PC-3 (cell line): ENCODE measurements around the gene COQ3. TPM values are rescaled to one million over a fixed set of nuclear protein-coding genes. Genes with fewer than 3 reads are reported as not detected.

Source experiments
- ATAC-seq: fragments of 200-7000 bp; cut with Tn5 transposase; 2 replicates; pipeline ENCODE4 v1.9.1; 2020; ENCODE audit warnings: mild to moderate bottlenecking, moderate library complexity
- BruUV-seq: library from RNA; stranded (reverse); fragments of 400-500 nt; replicated peaks from 2 replicates; lab custom pipeline; 2021; lab: Mats Ljungman, UMichigan
- CTCF ChIA-PET: fragments of 300-600 bp; sonication (Branson Sonifier 250); formaldehyde crosslinking; loops from one replicate; lab custom pipeline; 2022; ENCODE audit warnings: antibody characterized with exemption; lab: Charles Lee
- POLR2A ChIA-PET: fragments of 300-600 bp; sonication (Branson Sonifier 250); formaldehyde crosslinking; loops from one replicate; lab custom pipeline; 2022; ENCODE audit warnings: antibody characterized with exemption; ENCODE audit not compliant: unreplicated experiment; lab: Charles Lee
- DNase-seq: peaks from one replicate; pipeline ENCODE4 v3.0.0-alpha.2; 2015
- H2AFZ ChIP-seq: fragments of 300-600 bp; sonication (generic); 2 replicates; pipeline ENCODE4 v1.6.0; 2016; ENCODE audit warnings: antibody characterized with exemption, low read length
- H3F3A ChIP-seq: fragments of 300-600 bp; sonication (generic); one replicate; pipeline ENCODE4 v1.6.0; 2017; ENCODE audit warnings: antibody characterized with exemption, low read length, control low read depth, mild to moderate bottlenecking; ENCODE audit not compliant: unreplicated experiment
- H3K27ac ChIP-seq: fragments of 300-600 bp; sonication (generic); 2 replicates; pipeline ENCODE4 v1.5.1; 2016; ENCODE audit warnings: mild to moderate bottlenecking, low read length
- H3K27me3 ChIP-seq: fragments of 300-600 bp; sonication (generic); 2 replicates; pipeline ENCODE4 v1.6.1; 2016; ENCODE audit warnings: low read length, mixed read lengths
- H3K36me3 ChIP-seq: fragments of 300-600 bp; sonication (generic); 2 replicates; pipeline ENCODE4 v1.6.1; 2016; ENCODE audit warnings: low read depth, mixed run types, low read length, mixed read lengths
- H3K4me1 ChIP-seq: fragments of 300-600 bp; sonication (generic); 2 replicates; pipeline ENCODE4 v1.5.1; 2016; ENCODE audit warnings: low read length; ENCODE audit not compliant: insufficient read depth
- H3K4me2 ChIP-seq: fragments of 300-600 bp; sonication (generic); 2 replicates; pipeline ENCODE4 v1.6.0; 2016; ENCODE audit warnings: low read length
- H3K4me3 ChIP-seq: fragments of 300-600 bp; sonication (generic); 2 replicates; pipeline ENCODE4 v1.5.1; 2016; ENCODE audit warnings: mild to moderate bottlenecking, low read length, mixed read lengths
- H3K79me2 ChIP-seq: fragments of 300-600 bp; sonication (generic); 2 replicates; pipeline ENCODE4 v1.6.1; 2017; ENCODE audit warnings: low read length, mixed read lengths
- H3K9ac ChIP-seq: fragments of 300-600 bp; sonication (generic); 2 replicates; pipeline ENCODE4 v1.6.0; 2016; ENCODE audit warnings: mild to moderate bottlenecking, low read length
- H3K9me2 ChIP-seq: fragments of 300-600 bp; sonication (generic); replicated peaks from 2 replicates; pipeline ENCODE4 v1.6.1; 2016; ENCODE audit warnings: mixed run types, low read length, mixed read lengths
- H3K9me3 ChIP-seq: fragments of 300-600 bp; sonication (generic); 2 replicates; pipeline ENCODE4 v1.6.1; 2016; ENCODE audit warnings: low read length, mixed read lengths
- H4K20me1 ChIP-seq: fragments of 300-600 bp; sonication (generic); 2 replicates; pipeline ENCODE4 v1.6.1; 2016; ENCODE audit warnings: low read length, mixed read lengths
- EZH2 ChIP-seq: fragments of 300-600 bp; sonication (generic); IDR thresholded peaks from one replicate; pipeline ENCODE4 v1.6.1; 2017; ENCODE audit warnings: antibody characterized with exemption, mild to moderate bottlenecking, low read length; ENCODE audit not compliant: unreplicated experiment
- EZH2phosphoT487 ChIP-seq: fragments of 300-600 bp; sonication (generic); IDR thresholded peaks from 2 replicates; pipeline ENCODE4 v1.6.1; 2018; ENCODE audit warnings: mild to moderate bottlenecking, antibody characterized with exemption, low read length, borderline replicate concordance
- intact Hi-C: fragments of 100-400 bp; cut with micrococcal nuclease; formaldehyde crosslinking; loops from 2 replicates; pipeline ENCODE4 v1.9.0; 2023
- total RNA-seq: library from RNA; depleted of rRNA; stranded (reverse); fragments of >200 nt; gene quantifications from 2 replicates; pipeline ENCODE4 v1.2.3, GENCODE V29; 2014
- TF ChIP-seq, protein P1 (sequence below): fragments of 300-600 bp; sonication (generic); conservative IDR thresholded peaks from 2 replicates; pipeline ENCODE4 v1.5.1; 2017; ENCODE audit warnings: antibody characterized with exemption, low read depth, mild to moderate bottlenecking, low read length

Gene COQ3
- total RNA-seq, 1 experiment from 2014 or later, result 15.6 TPM

- ChIA-PET POLR2A (no interaction called here), CTCF (no interaction called here)
- Histone ChIP-seq H3K27ac (no peak overlapping the region), H4K20me1 (peaks cover 20% of the 10 kb centered on the region), H3K9me2 (no peaks in the 10 kb centered on the region), H3K9ac (no peak overlapping the region), H3K27me3 (no peaks in the 10 kb centered on the region), H3K36me3 (peaks cover 19% of the 10 kb centered on the region; the same call in 1 of the 2 replicates), H3K4me3 (no peak overlapping the region), H3K79me2 (peaks cover 88% of the 10 kb centered on the region), H3F3A (no peaks in the 10 kb centered on the region), H3K9me3 (no peaks in the 10 kb centered on the region), H2AFZ (no peak overlapping the region), H3K4me2 (no peak overlapping the region), H3K4me1 (no peaks in the 10 kb centered on the region)
- ATAC-seq, result no peak
- TF ChIP-seq, protein P1, sequence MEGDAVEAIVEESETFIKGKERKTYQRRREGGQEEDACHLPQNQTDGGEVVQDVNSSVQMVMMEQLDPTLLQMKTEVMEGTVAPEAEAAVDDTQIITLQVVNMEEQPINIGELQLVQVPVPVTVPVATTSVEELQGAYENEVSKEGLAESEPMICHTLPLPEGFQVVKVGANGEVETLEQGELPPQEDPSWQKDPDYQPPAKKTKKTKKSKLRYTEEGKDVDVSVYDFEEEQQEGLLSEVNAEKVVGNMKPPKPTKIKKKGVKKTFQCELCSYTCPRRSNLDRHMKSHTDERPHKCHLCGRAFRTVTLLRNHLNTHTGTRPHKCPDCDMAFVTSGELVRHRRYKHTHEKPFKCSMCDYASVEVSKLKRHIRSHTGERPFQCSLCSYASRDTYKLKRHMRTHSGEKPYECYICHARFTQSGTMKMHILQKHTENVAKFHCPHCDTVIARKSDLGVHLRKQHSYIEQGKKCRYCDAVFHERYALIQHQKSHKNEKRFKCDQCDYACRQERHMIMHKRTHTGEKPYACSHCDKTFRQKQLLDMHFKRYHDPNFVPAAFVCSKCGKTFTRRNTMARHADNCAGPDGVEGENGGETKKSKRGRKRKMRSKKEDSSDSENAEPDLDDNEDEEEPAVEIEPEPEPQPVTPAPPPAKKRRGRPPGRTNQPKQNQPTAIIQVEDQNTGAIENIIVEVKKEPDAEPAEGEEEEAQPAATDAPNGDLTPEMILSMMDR, result no peak
- TF ChIP-seq EZH2 (no peak), EZH2phosphoT487 (no peak)
- BruUV-seq, result no TSS peak
- intact Hi-C loops, result no loop called here
- no peak for DNase-seq
These were observed 21.5 kb upstream of the COQ3 start for GRCh38 chr6:99415446-99415845.

DNA sequence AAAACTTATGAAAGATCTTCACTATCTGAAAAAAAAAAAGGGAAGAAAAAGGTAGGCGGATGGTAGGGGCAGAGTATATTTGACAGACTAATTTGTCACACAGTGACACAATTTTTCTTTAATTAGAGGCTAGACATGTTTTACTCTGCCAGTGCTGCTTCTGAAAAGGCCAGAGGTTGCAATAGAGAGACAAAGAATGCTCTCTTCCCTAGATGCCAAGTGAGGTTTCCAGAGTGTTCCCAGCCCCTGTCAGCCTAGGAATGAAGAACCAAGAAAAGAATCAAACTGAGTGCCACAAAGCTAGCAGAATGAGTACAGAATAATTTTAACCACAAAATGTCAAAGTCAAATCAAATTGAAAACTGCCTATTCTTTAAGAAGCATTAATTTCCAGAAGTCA is 18.1 kb upstream of the COQ3 start:
- no peaks in the 10 kb centered on the region for H3K27me3 ChIP-seq
- POLR2A ChIA-PET, result no interaction called here
- H3F3A ChIP-seq, result no peaks in the 10 kb centered on the region
- H3K4me1 ChIP-seq, result no peaks in the 10 kb centered on the region
- TF ChIP-seq, protein P1, result no peak
- TF ChIP-seq EZH2, result no peak
- no peak for TF ChIP-seq EZH2phosphoT487
- no peak overlapping the region for H3K9ac ChIP-seq
- H4K20me1 ChIP-seq, result peaks cover 14% of the 10 kb centered on the region
- H3K79me2 ChIP-seq, result peaks cover 54% of the 10 kb centered on the region
- no peak overlapping the region for H3K4me2 ChIP-seq
- CTCF ChIA-PET, result no interaction called here
- no peak overlapping the region for H2AFZ ChIP-seq
- peaks cover 40% of the 10 kb centered on the region; the same call in 1 of the 2 replicates for H3K36me3 ChIP-seq
- intact Hi-C loops, result no loop called here
- no peaks in the 10 kb centered on the region for H3K9me2 ChIP-seq
- BruUV-seq, result no TSS peak
- no peak overlapping the region for H3K4me3 ChIP-seq
- ATAC-seq (no peak), DNase-seq (no peak)
- H3K27ac ChIP-seq, result no peak overlapping the region
- no peaks in the 10 kb centered on the region for H3K9me3 ChIP-seq

- no TSS peak for BruUV-seq
- peaks cover 30% of the 10 kb centered on the region for H3K79me2 ChIP-seq
These were observed 15.7 kb upstream of the COQ3 start for GRCh38 chr6:99409672-99410071.

More at GRCh38 chr6:99409672-99410071, 15.7 kb upstream of the COQ3 start:
- ATAC-seq, result no peak
- Histone ChIP-seq H3K9me2 (no peaks in the 10 kb centered on the region), H3K9ac (no peak overlapping the region), H4K20me1 (peaks cover 4% of the 10 kb centered on the region; the same call in 1 of the 2 replicates), H3K36me3 (peaks cover 50% of the 10 kb centered on the region), H2AFZ (no peak overlapping the region), H3K4me2 (no peak overlapping the region), H3K27me3 (no peaks in the 10 kb centered on the region), H3K27ac (no peak overlapping the region), H3K4me3 (no peak overlapping the region), H3K4me1 (no peaks in the 10 kb centered on the region), H3K9me3 (no peaks in the 10 kb centered on the region), H3F3A (no peaks in the 10 kb centered on the region)
- TF ChIP-seq EZH2phosphoT487 (no peak), EZH2 (no peak)
- TF ChIP-seq, protein P1, result no peak
- intact Hi-C loops, result no loop called here
- no peak for DNase-seq
- POLR2A ChIA-PET, result no interaction called here
- CTCF ChIA-PET, result no interaction called here
